ENCODE data around the gene ADAM33. TPM values are rescaled to one million over a fixed set of nuclear protein-coding genes. Genes with fewer than 3 reads are reported as not detected.

ADAM33 gene
- total and polyA plus RNA-seq, 2 of the 8 experiments (the other 6 are each of a cell fraction or from before 2014, with no cell fraction given) = 4.2 to 6.0 TPM

DNA sequence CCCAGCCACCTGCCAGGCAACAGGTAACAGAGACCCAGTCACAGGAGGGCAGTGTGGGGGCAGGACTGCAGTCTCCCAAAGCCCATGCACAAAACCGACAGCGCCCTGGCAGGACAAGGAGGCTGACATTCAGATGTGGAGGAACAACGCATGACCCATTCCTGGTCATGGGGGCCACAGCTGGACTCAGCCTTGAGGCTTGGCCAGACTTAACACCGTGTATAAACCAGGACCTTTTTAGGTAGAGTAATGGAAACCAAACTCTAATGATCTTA lies 26.7 kb downstream of the ADAM33 start:
- H3K4me1 ChIP-seq (replicated peaks in 1 of 4; ENCODE audit: control insufficient read depth in 3 of 4, insufficient read depth in 4 of 4, low read length in 3 of 4) = no peaks in the 10 kb centered on the region; a peak in 1 of 7 replicates
- no peak overlapping the region for H3K27ac ChIP-seq (ENCODE audit: low read depth, low read length)
- H2BK12ac ChIP-seq (ENCODE audit: low read depth, low read length) = no peak overlapping the region
- no peak overlapping the region for H4K5ac ChIP-seq (ENCODE audit: insufficient read length, low read depth, low read length)
- DNase-seq (ENCODE audit: low read depth in 1 of 2, low spot score in 2 of 2) = no peak
- H3K4me3 ChIP-seq (ENCODE audit: extremely low read depth in 1 of 4, insufficient read depth in 2 of 4, low read depth in 3 of 4, low read length in 4 of 4) = no peak overlapping the region
- no peaks in the 10 kb centered on the region for H3K9me3 ChIP-seq (ENCODE audit: insufficient read depth in 2 of 2, low read depth in 1 of 2, low read length in 1 of 2)
- TF ChIP-seq CBX8 (IDR thresholded peaks at IDR 0.05; ENCODE audit: borderline replicate concordance, low read depth, low read length) (no peak), POLR2A (IDR thresholded peaks at IDR 0.05; ENCODE audit: control extremely low read depth in 1 of 2, low read depth in 2 of 2, low read length in 2 of 2) (no peak), BRCA1 (IDR thresholded peaks at IDR 0.05; ENCODE audit: low read depth, low read length) (no peak), CTBP2 (IDR thresholded peaks at IDR 0.05; ENCODE audit: borderline replicate concordance, insufficient read depth, insufficient read length, low read length) (no peak), SP2 (IDR thresholded peaks at IDR 0.05; ENCODE audit: low read length) (no peak), HDAC6 (IDR thresholded peaks at IDR 0.05; ENCODE audit: low read depth, low read length) (no peak), CHD2 (IDR thresholded peaks at IDR 0.05; ENCODE audit: low read length) (no peak), TBP (IDR thresholded peaks at IDR 0.05; ENCODE audit: low read depth, low read length) (no peak), SRF (IDR thresholded peaks at IDR 0.05; ENCODE audit: low read depth, low read length) (no peak), GTF2F1 (IDR thresholded peaks at IDR 0.05; ENCODE audit: borderline replicate concordance, low read depth, low read length) (no peak)
- TF ChIP-seq, protein P1, sequence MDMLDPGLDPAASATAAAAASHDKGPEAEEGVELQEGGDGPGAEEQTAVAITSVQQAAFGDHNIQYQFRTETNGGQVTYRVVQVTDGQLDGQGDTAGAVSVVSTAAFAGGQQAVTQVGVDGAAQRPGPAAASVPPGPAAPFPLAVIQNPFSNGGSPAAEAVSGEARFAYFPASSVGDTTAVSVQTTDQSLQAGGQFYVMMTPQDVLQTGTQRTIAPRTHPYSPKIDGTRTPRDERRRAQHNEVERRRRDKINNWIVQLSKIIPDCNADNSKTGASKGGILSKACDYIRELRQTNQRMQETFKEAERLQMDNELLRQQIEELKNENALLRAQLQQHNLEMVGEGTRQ (IDR thresholded peaks at IDR 0.05; ENCODE audit: low read length) = no peak
- TF ChIP-seq, protein P2, sequence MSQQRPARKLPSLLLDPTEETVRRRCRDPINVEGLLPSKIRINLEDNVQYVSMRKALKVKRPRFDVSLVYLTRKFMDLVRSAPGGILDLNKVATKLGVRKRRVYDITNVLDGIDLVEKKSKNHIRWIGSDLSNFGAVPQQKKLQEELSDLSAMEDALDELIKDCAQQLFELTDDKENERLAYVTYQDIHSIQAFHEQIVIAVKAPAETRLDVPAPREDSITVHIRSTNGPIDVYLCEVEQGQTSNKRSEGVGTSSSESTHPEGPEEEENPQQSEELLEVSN (IDR thresholded peaks at IDR 0.05) = no peak
- no peaks in the 10 kb centered on the region for H3K23me2 ChIP-seq (ENCODE audit: low read depth, low read length)
- H3K56ac ChIP-seq (replicated peaks; ENCODE audit: insufficient read length, low read depth, low read length) = no peak overlapping the region
- H3K4ac ChIP-seq (replicated peaks; ENCODE audit: insufficient read length, low read depth, low read length) = no peak overlapping the region
- H4K20me1 ChIP-seq (replicated peaks in 1 of 2; ENCODE audit: control insufficient read depth in 1 of 2, insufficient read depth in 2 of 2, low read length in 2 of 2) = no peaks in the 10 kb centered on the region
- no peak overlapping the region for H3K9ac ChIP-seq (replicated peaks in 1 of 4; ENCODE audit: extremely low read depth in 1 of 4, low read depth in 3 of 4, low read length in 3 of 4)
- 85% methylated on average over 4 of the region's 4 CpGs; no CpG with 5 or more reads in 1 of the 2 experiments for WGBS, 2 experiments (ENCODE audit: extremely low coverage in 1 of 2, insufficient coverage in 1 of 2, insufficient read length in 1 of 2, insufficient replicate concordance in 2 of 2, low coverage in 1 of 2, low lambda C conversion rate in 2 of 2, missing lambda C conversion rate in 1 of 2)
- H2AK5ac ChIP-seq (ENCODE audit: low read depth, low read length) = no peak overlapping the region
- H2AFZ ChIP-seq (ENCODE audit: low read length) = no peak overlapping the region
- no peak overlapping the region for H4K8ac ChIP-seq (ENCODE audit: extremely low read depth, insufficient read depth, low read length)
- no peaks in the 10 kb centered on the region for H3K79me1 ChIP-seq (ENCODE audit: low read depth, low read length)
- H2BK15ac ChIP-seq (ENCODE audit: low read length) = no peak overlapping the region
- no peak for FAIRE-seq
- POLR2A ChIA-PET (ENCODE audit: partially characterized antibody) = no interaction called here
- H3K79me2 ChIP-seq (ENCODE audit: control insufficient read depth in 1 of 2, insufficient read depth in 2 of 2, low read length in 2 of 2) = no peaks in the 10 kb centered on the region
- no peak overlapping the region for H3K14ac ChIP-seq (ENCODE audit: insufficient read length)
- no peak overlapping the region for H3K23ac ChIP-seq (ENCODE audit: insufficient read length)
- H2BK120ac ChIP-seq (replicated peaks; ENCODE audit: low read depth, low read length) = no peak overlapping the region
- no peak overlapping the region for H3K18ac ChIP-seq (ENCODE audit: extremely low read depth, low read length)
- no peak overlapping the region for H2BK20ac ChIP-seq (ENCODE audit: low read length)
- no peak overlapping the region for H4K91ac ChIP-seq (replicated peaks; ENCODE audit: insufficient read length, low read length)
- H3K4me2 ChIP-seq (ENCODE audit: insufficient read depth in 1 of 2, low read depth in 2 of 2, low read length in 2 of 2) = no peak overlapping the region
- no peak overlapping the region for H2BK5ac ChIP-seq (ENCODE audit: low read depth, low read length)
- H3K27me3 ChIP-seq (replicated peaks in 1 of 4; ENCODE audit: control insufficient read depth in 3 of 4, extremely low read depth in 1 of 4, insufficient read depth in 3 of 4, low read length in 3 of 4) = no peaks in the 10 kb centered on the region
- no peaks in the 10 kb centered on the region for H3K36me3 ChIP-seq (ENCODE audit: control insufficient read depth in 2 of 4, insufficient read depth in 4 of 4, low read length in 3 of 4)
- CTCF ChIA-PET (ENCODE audit: partially characterized antibody) = interaction anchor here (0.9 to 2.2 kb wide), 6 partner anchors 17 to 92 kb away, joined by 3 to 9 read pairs (median 6); no protein-coding TSS in a partner anchor

Measured in H1 (cell line).